CD4-positive, alpha-beta T cell (primary cell): ENCODE results near the gene ABCF2. TPM values are rescaled to one million over a fixed set of nuclear protein-coding genes. Genes with fewer than 3 reads are reported as not detected.

Experiments used
- ATAC-seq: fragments of 200-7000 bp; cut with Tn5 transposase; one replicate; pipeline ENCODE4 v1.10.0; 2022; ENCODE audit warnings: mild to moderate bottlenecking; ENCODE audit not compliant: poor library complexity
- CTCF ChIA-PET: fragments of 350-600 bp; sonication (Branson Sonifier 250); formaldehyde crosslinking; loops from one replicate; lab custom pipeline; 2021; ENCODE audit warnings: antibody characterized with exemption, inconsistent platforms; lab: Charles Lee
- POLR2A ChIA-PET: fragments of 350-600 bp; sonication (Branson Sonifier 250); formaldehyde crosslinking; loops from one replicate; lab custom pipeline; 2021; ENCODE audit warnings: antibody characterized with exemption, inconsistent platforms; lab: Charles Lee
- DNase-seq, 14 experiments: peaks; one replicate each; pipeline ENCODE4 v3.0.0-alpha.2; 2013 to 2020; ENCODE audit warnings: mixed read lengths in 2 of 14
- H3K27ac ChIP-seq, 2 donors: one replicate each; pipeline versions ENCODE4 v1.5.1 to v1.7.0; 2013; ENCODE audit warnings: low read length in 2 of 2, low read depth in 1 of 2, mild to moderate bottlenecking in 1 of 2
- H3K27me3 ChIP-seq, 2 experiments: 1 replicate in 1 of 2; 2 replicates in 1 of 2; pipeline versions ENCODE4 v1.6.1 to v1.7.0; 2013; ENCODE audit warnings: low read length in 2 of 2, control low read depth in 1 of 2, mild to moderate bottlenecking in 1 of 2, moderate library complexity in 1 of 2; ENCODE audit not compliant: insufficient read depth in 2 of 2, control insufficient read depth in 1 of 2
- H3K36me3 ChIP-seq: one replicate; pipeline ENCODE4 v1.6.1; 2013; ENCODE audit warnings: low read length, control low read depth; ENCODE audit not compliant: insufficient read depth
- H3K4me1 ChIP-seq: one replicate; pipeline ENCODE4 v1.6.1; 2013; ENCODE audit warnings: low read length, control low read depth; ENCODE audit not compliant: insufficient read depth
- H3K4me3 ChIP-seq: one replicate; pipeline ENCODE4 v1.5.1; 2013; ENCODE audit warnings: mild to moderate bottlenecking, low read length, moderate library complexity
- H3K9me3 ChIP-seq, 2 experiments: 1 replicate in 1 of 2; 2 replicates in 1 of 2; pipeline versions ENCODE4 v1.6.1 to v1.7.0; 2013; ENCODE audit warnings: low read length in 2 of 2, mild to moderate bottlenecking in 2 of 2, control low read depth in 1 of 2, moderate library complexity in 1 of 2; ENCODE audit not compliant: control insufficient read depth in 1 of 2, insufficient read depth in 1 of 2
- H3K27ac Mint-ChIP-seq: one replicate; pipeline ENCODE4 v1.8.0; 2020; ENCODE audit warnings: mixed read lengths
- H3K27me3 Mint-ChIP-seq: one replicate; pipeline ENCODE4 v1.8.0; 2021; ENCODE audit warnings: mixed read lengths
- H3K36me3 Mint-ChIP-seq: one replicate; pipeline ENCODE4 v1.8.0; 2021; ENCODE audit warnings: low read depth, mixed read lengths
- H3K4me1 Mint-ChIP-seq: one replicate; pipeline ENCODE4 v1.8.0; 2021; ENCODE audit warnings: low read depth, mixed read lengths
- H3K4me3 Mint-ChIP-seq: one replicate; pipeline ENCODE4 v1.8.0; 2020; ENCODE audit warnings: mild to moderate bottlenecking, mixed read lengths
- H3K9me3 Mint-ChIP-seq: one replicate; pipeline ENCODE4 v1.8.0; 2020; ENCODE audit warnings: mixed read lengths
- CTCF ChIP-seq: fragments of 200-600 bp; IDR thresholded peaks from one replicate; pipeline ENCODE4 v1.8.0; 2022; ENCODE audit warnings: antibody characterized with exemption, mild to moderate bottlenecking
- intact Hi-C, 2 experiments: fragments of 100-400 bp; cut with DNase I in 1 of 2; cut with micrococcal nuclease in 1 of 2; formaldehyde crosslinking; loops; one replicate each; pipeline versions ENCODE4 v1.15.1 to v1.9.0; 2023 to 2025; cut with DNase I, micrococcal nuclease
- total RNA-seq, 174 experiments: library from RNA in 2 of 174; stranded (reverse) in 2 of 174; gene quantifications; one replicate each; pipeline ENCODE4 v1.2.3 and lab custom pipeline; 2021 to 2026

The ABCF2 gene
- total RNA-seq, 2 experiments from 2014 or later, result 12.3 to 13.2 TPM

- ATAC-seq, result no peak
- no peaks in the 10 kb centered on the region for H3K36me3 ChIP-seq
- peaks cover 11% of the 10 kb centered on the region for H3K27me3 Mint-ChIP-seq
- peaks cover 5% of the 10 kb centered on the region for H3K4me1 Mint-ChIP-seq
- H3K27me3 ChIP-seq, result peaks cover 0 to 4% of the 10 kb centered on the region in 2 experiments
- H3K9me3 Mint-ChIP-seq, result no peaks in the 10 kb centered on the region
- no peak for TF ChIP-seq CTCF
- intact Hi-C loops, result no loop called here
- no peak overlapping the region for H3K27ac ChIP-seq
- ChIA-PET POLR2A (no interaction called here), CTCF (no interaction called here)
- H3K36me3 Mint-ChIP-seq, result no peaks in the 10 kb centered on the region
- no peak overlapping the region for H3K27ac Mint-ChIP-seq
- no peaks in the 10 kb centered on the region for H3K9me3 ChIP-seq
- H3K4me3 ChIP-seq, result no peak overlapping the region
- no peak overlapping the region for H3K4me3 Mint-ChIP-seq
- DNase-seq, result no peak
- H3K4me1 ChIP-seq, result peaks cover 24% of the 10 kb centered on the region
These were observed 31.2 kb downstream of the ABCF2 start for GRCh38 chr7:151195616-151196450.

GRCh38 chr7:151194188-151194587 is 32.8 kb downstream of the ABCF2 start:
- Histone ChIP-seq H3K4me3 (no peak overlapping the region), H3K9me3 (no peaks in the 10 kb centered on the region), H3K27me3 (peaks cover 0 to 4% of the 10 kb centered on the region in 2 experiments), H3K27ac (no peak overlapping the region), H3K4me1 (peaks cover 24% of the 10 kb centered on the region), H3K36me3 (no peaks in the 10 kb centered on the region)
- CTCF ChIA-PET, result no interaction called here
- no peaks in the 10 kb centered on the region for H3K9me3 Mint-ChIP-seq
- intact Hi-C loops, result no loop called here
- no peak overlapping the region for H3K27ac Mint-ChIP-seq
- H3K4me1 Mint-ChIP-seq, result peaks cover 5% of the 10 kb centered on the region
- POLR2A ChIA-PET, result no interaction called here
- peaks cover 11% of the 10 kb centered on the region for H3K27me3 Mint-ChIP-seq
- no peak for TF ChIP-seq CTCF
- ATAC-seq (peak; percentile 51), DNase-seq (peak in 1 of 14 experiments; percentile 33)
- no peak overlapping the region for H3K4me3 Mint-ChIP-seq
- no peaks in the 10 kb centered on the region for H3K36me3 Mint-ChIP-seq

GRCh38 chr7:151193203-151193978 is 33.6 kb downstream of the ABCF2 start:
- POLR2A ChIA-PET, result no interaction called here
- Histone ChIP-seq H3K9me3 (no peaks in the 10 kb centered on the region), H3K4me3 (no peak overlapping the region), H3K27me3 (peaks cover 0 to 4% of the 10 kb centered on the region in 2 experiments), H3K27ac (no peak overlapping the region), H3K36me3 (no peaks in the 10 kb centered on the region), H3K4me1 (peaks cover 24% of the 10 kb centered on the region)
- Mint-ChIP-seq H3K36me3 (no peaks in the 10 kb centered on the region), H3K27me3 (peaks cover 11% of the 10 kb centered on the region), H3K27ac (no peak overlapping the region), H3K4me3 (no peak overlapping the region), H3K4me1 (peaks cover 5% of the 10 kb centered on the region), H3K9me3 (no peaks in the 10 kb centered on the region)
- TF ChIP-seq CTCF, result no peak
- DNase-seq, result no peak
- ATAC-seq, result no peak
- intact Hi-C loops, result no loop called here
- CTCF ChIA-PET, result no interaction called here
